Nephron progenitor cell (in vitro differentiated cells): ENCODE measurements around the gene FBXO31.

Experiments used
- DNase-seq: peaks from one replicate; pipeline ENCODE4 v3.0.0; 2021
- H3K27ac Mint-ChIP-seq: 2 replicates; pipeline ENCODE4 v1.8.0; 2021; ENCODE audit warnings: mild to moderate bottlenecking, moderate library complexity, mixed read lengths
- H3K27me3 Mint-ChIP-seq: 2 replicates; pipeline ENCODE4 v1.8.0; 2021; ENCODE audit warnings: mild to moderate bottlenecking, low read depth, mixed read lengths; ENCODE audit not compliant: poor library complexity
- H3K36me3 Mint-ChIP-seq: 2 replicates; pipeline ENCODE4 v1.8.0; 2021; ENCODE audit warnings: low read depth, mixed read lengths
- H3K4me1 Mint-ChIP-seq: 2 replicates; pipeline ENCODE4 v1.8.0; 2021; ENCODE audit warnings: mixed read lengths
- H3K4me3 Mint-ChIP-seq: 2 replicates; pipeline ENCODE4 v1.8.0; 2021; ENCODE audit warnings: mild to moderate bottlenecking, moderate library complexity, mixed read lengths
- H3K9me3 Mint-ChIP-seq: 2 replicates; pipeline ENCODE4 v1.8.0; 2021; ENCODE audit warnings: mild to moderate bottlenecking, moderate library complexity, mixed read lengths
- CTCF ChIP-seq: fragments of 200-600 bp; sonication (generic); IDR thresholded peaks from 2 replicates; pipeline ENCODE4 v1.5.0; 2021; ENCODE audit warnings: antibody characterized with exemption

FBXO31 gene

GRCh38 chr16:87375426-87376135 lies 8.0 kb downstream of the FBXO31 start:
- peaks cover 21% of the 10 kb centered on the region for H3K4me1 Mint-ChIP-seq
- no peak for DNase-seq
- peaks cover 44% of the 10 kb centered on the region for H3K36me3 Mint-ChIP-seq
- peaks cover 24% of the 10 kb centered on the region for H3K9me3 Mint-ChIP-seq
- H3K27me3 Mint-ChIP-seq, result no peaks in the 10 kb centered on the region
- TF ChIP-seq CTCF, result no peak
- no peak overlapping the region for H3K4me3 Mint-ChIP-seq
- peak overlapping the region; percentile 80 for H3K27ac Mint-ChIP-seq

- Mint-ChIP-seq H3K4me3 (no peak overlapping the region), H3K27ac (no peak overlapping the region), H3K4me1 (peaks cover 27% of the 10 kb centered on the region), H3K9me3 (peaks cover 19% of the 10 kb centered on the region), H3K27me3 (no peaks in the 10 kb centered on the region), H3K36me3 (peaks cover 36% of the 10 kb centered on the region)
- TF ChIP-seq CTCF, result no peak
- DNase-seq, result no peak
Measured at GRCh38 chr16:87374313-87374712, 9.3 kb downstream of the FBXO31 start.

GRCh38 chr16:87372305-87372704 lies 11.3 kb downstream of the FBXO31 start:
- Mint-ChIP-seq H3K36me3 (peaks cover 18% of the 10 kb centered on the region), H3K4me1 (peaks cover 44% of the 10 kb centered on the region), H3K27me3 (peaks cover 4% of the 10 kb centered on the region), H3K27ac (no peak overlapping the region), H3K4me3 (no peak overlapping the region), H3K9me3 (peaks cover 5% of the 10 kb centered on the region)
- no peak for TF ChIP-seq CTCF
- no peak for DNase-seq

GRCh38 chr16:87371261-87371866 lies 12.2 kb downstream of the FBXO31 start:
- Mint-ChIP-seq H3K4me1 (peaks cover 49% of the 10 kb centered on the region), H3K27ac (peak overlapping the region; percentile 89), H3K36me3 (peaks cover 16% of the 10 kb centered on the region), H3K4me3 (no peak overlapping the region), H3K9me3 (no peaks in the 10 kb centered on the region), H3K27me3 (peaks cover 6% of the 10 kb centered on the region)
- no peak for DNase-seq
- TF ChIP-seq CTCF, result no peak

- Mint-ChIP-seq H3K4me3 (no peak overlapping the region), H3K27me3 (peaks cover 10% of the 10 kb centered on the region), H3K27ac (no peak overlapping the region), H3K9me3 (no peaks in the 10 kb centered on the region), H3K4me1 (peaks cover 57% of the 10 kb centered on the region), H3K36me3 (peaks cover 16% of the 10 kb centered on the region)
- DNase-seq, result no peak
- no peak for TF ChIP-seq CTCF
Measured at GRCh38 chr16:87369796-87370719, 13.5 kb downstream of the FBXO31 start.
